ENCODE results near the gene TMEM18.

TMEM18 gene

GRCh38 chr2:717661-718060 is 40.5 kb upstream of the TMEM18 start:
- no peak overlapping the region for H3K4me3 ChIP-seq (ENCODE audit: low read depth, low read length)
- TF ChIP-seq CTCF (IDR thresholded peaks at IDR 0.05; ENCODE audit: low read depth, low read length, missing control alignments) = no peak
- DNase-seq (ENCODE audit: low read depth) = no peak

- DNase-seq (ENCODE audit: low read depth) = no peak
- no peak overlapping the region for H3K4me3 ChIP-seq (ENCODE audit: low read depth, low read length)
- TF ChIP-seq CTCF (IDR thresholded peaks at IDR 0.05; ENCODE audit: low read depth, low read length, missing control alignments) = peak; percentile 20
These were observed 38.8 kb upstream of the TMEM18 start for GRCh38 chr2:715854-716560.

- no peak for DNase-seq (ENCODE audit: low read depth)
- no peak overlapping the region for H3K4me3 ChIP-seq (ENCODE audit: low read depth, low read length)
- TF ChIP-seq CTCF (IDR thresholded peaks at IDR 0.05; ENCODE audit: low read depth, low read length, missing control alignments) = no peak
These were observed 37.8 kb upstream of the TMEM18 start for GRCh38 chr2:715038-715437.

- peak; percentile 83 for TF ChIP-seq CTCF (IDR thresholded peaks at IDR 0.05; ENCODE audit: low read depth, low read length, missing control alignments)
- H3K4me3 ChIP-seq (ENCODE audit: low read depth, low read length) = no peak overlapping the region
- peak; percentile 55 for DNase-seq (ENCODE audit: low read depth)
These were observed 37.0 kb upstream of the TMEM18 start for GRCh38 chr2:714005-714741.

GRCh38 chr2:710867-711665 is 33.9 kb upstream of the TMEM18 start:
- no peak for TF ChIP-seq CTCF (IDR thresholded peaks at IDR 0.05; ENCODE audit: low read depth, low read length, missing control alignments)
- DNase-seq (ENCODE audit: low read depth) = no peak

GRCh38 chr2:709138-709765 is 32.0 kb upstream of the TMEM18 start:
- no peak for DNase-seq (ENCODE audit: low read depth)
- no peak overlapping the region for H3K4me3 ChIP-seq (ENCODE audit: low read depth, low read length)
- no peak for TF ChIP-seq CTCF (IDR thresholded peaks at IDR 0.05; ENCODE audit: low read depth, low read length, missing control alignments)

More at GRCh38 chr2:710867-711665, 33.9 kb upstream of the TMEM18 start:
- H3K4me3 ChIP-seq (ENCODE audit: low read depth, low read length) = no peak overlapping the region
